ENCODE measurements around the gene SERPINH1.

SERPINH1 gene

GRCh38 chr11:75531325-75531724 lies 30.7 kb upstream of the SERPINH1 start:
- in situ Hi-C loops (cut with MboI; ENCODE audit: low sequenced_read_pairs), result loop anchor here (5.0 to 25.0 kb wide), 2 partner anchors 94 to 244 kb away; no protein-coding TSS in a partner anchor

- in situ Hi-C loops (cut with MboI; ENCODE audit: low sequenced_read_pairs), result loop anchor here (5.0 to 25.0 kb wide), 2 partner anchors 95 to 245 kb away; no protein-coding TSS in a partner anchor
Measured at GRCh38 chr11:75532200-75533048, 29.6 kb upstream of the SERPINH1 start.

- in situ Hi-C loops (cut with MboI; ENCODE audit: low sequenced_read_pairs), result loop anchor here (5.0 to 25.0 kb wide), 2 partner anchors 97 to 247 kb away; no protein-coding TSS in a partner anchor
Measured at GRCh38 chr11:75533896-75534258, 28.2 kb upstream of the SERPINH1 start.

- in situ Hi-C loops (cut with MboI; ENCODE audit: low sequenced_read_pairs), result loop anchor here (5.0 to 25.0 kb wide), 2 partner anchors 97 to 247 kb away; no protein-coding TSS in a partner anchor
Measured at GRCh38 chr11:75534259-75535069, 27.6 kb upstream of the SERPINH1 start.

GRCh38 chr11:75535071-75535470 lies 27.0 kb upstream of the SERPINH1 start:
- in situ Hi-C loops (cut with MboI; ENCODE audit: low sequenced_read_pairs), result loop anchor here (25.0 kb wide), 1 partner anchor 248 kb away; no protein-coding TSS in a partner anchor

- in situ Hi-C loops (cut with MboI; ENCODE audit: low sequenced_read_pairs), result loop anchor here (25.0 kb wide), 1 partner anchor 250 kb away; no protein-coding TSS in a partner anchor
Measured at GRCh38 chr11:75536786-75537641, 25.0 kb upstream of the SERPINH1 start.

GRCh38 chr11:75537740-75538139 lies 24.3 kb upstream of the SERPINH1 start:
- in situ Hi-C loops (cut with MboI; ENCODE audit: low sequenced_read_pairs), result loop anchor here (25.0 kb wide), 1 partner anchor 250 kb away; no protein-coding TSS in a partner anchor

- in situ Hi-C loops (cut with MboI; ENCODE audit: low sequenced_read_pairs), result loop anchor here (25.0 kb wide), 1 partner anchor 251 kb away; no protein-coding TSS in a partner anchor
Measured at GRCh38 chr11:75538150-75538942, 23.7 kb upstream of the SERPINH1 start.

GRCh38 chr11:75539459-75540334 lies 22.4 kb upstream of the SERPINH1 start:
- in situ Hi-C loops (cut with MboI; ENCODE audit: low sequenced_read_pairs), result loop anchor here (25.0 kb wide), 1 partner anchor 252 kb away; no protein-coding TSS in a partner anchor

GRCh38 chr11:75541193-75542087 lies 20.6 kb upstream of the SERPINH1 start:
- in situ Hi-C loops (cut with MboI; ENCODE audit: low sequenced_read_pairs), result loop anchor here (25.0 kb wide), 1 partner anchor 254 kb away; no protein-coding TSS in a partner anchor

- in situ Hi-C loops (cut with MboI; ENCODE audit: low sequenced_read_pairs), result loop anchor here (25.0 kb wide), 1 partner anchor 255 kb away; no protein-coding TSS in a partner anchor
Measured at GRCh38 chr11:75542088-75542438, 20.0 kb upstream of the SERPINH1 start.

- in situ Hi-C loops (cut with MboI; ENCODE audit: low sequenced_read_pairs), result loop anchor here (25.0 kb wide), 1 partner anchor 257 kb away; no protein-coding TSS in a partner anchor
Measured at GRCh38 chr11:75543806-75544205, 18.2 kb upstream of the SERPINH1 start.

GRCh38 chr11:75547177-75547576 lies 14.9 kb upstream of the SERPINH1 start:
- in situ Hi-C loops (cut with MboI; ENCODE audit: low sequenced_read_pairs), result loop anchor here (25.0 kb wide), 1 partner anchor 260 kb away; no protein-coding TSS in a partner anchor

GRCh38 chr11:75547617-75548058 lies 14.4 kb upstream of the SERPINH1 start:
- in situ Hi-C loops (cut with MboI; ENCODE audit: low sequenced_read_pairs), result loop anchor here (25.0 kb wide), 1 partner anchor 260 kb away; no protein-coding TSS in a partner anchor

GRCh38 chr11:75548595-75549272 lies 13.3 kb upstream of the SERPINH1 start:
- in situ Hi-C loops (cut with MboI; ENCODE audit: low sequenced_read_pairs), result loop anchor here (25.0 kb wide), 1 partner anchor 261 kb away; no protein-coding TSS in a partner anchor

- in situ Hi-C loops (cut with MboI; ENCODE audit: low sequenced_read_pairs), result loop anchor here (25.0 kb wide), 1 partner anchor 262 kb away; no protein-coding TSS in a partner anchor
Measured at GRCh38 chr11:75549370-75549958, 12.6 kb upstream of the SERPINH1 start.

Measured in HL-60/S4 (cell line).